Esophagus muscularis mucosa (tissue), 3 donors: Measurements from ENCODE around the gene CD79A.

Experiments
- CTCF ChIP-seq, 3 experiments: fragments of 200-600 bp in 2 of 3; fragments of 450-650 bp in 1 of 3; sonication (generic) in 2 of 3; IDR thresholded peaks; one replicate each; pipeline ENCODE4 v1.5.1; 2017 to 2019; ENCODE audit warnings: antibody characterized with exemption in 3 of 3, mild to moderate bottlenecking in 2 of 3, moderate library complexity in 1 of 3
- POLR2AphosphoS5 ChIP-seq, 2 donors: sonication (generic); formaldehyde crosslinking; IDR thresholded peaks; one replicate each; pipeline ENCODE4 v1.6.1; 2017; ENCODE audit warnings: antibody characterized with exemption in 2 of 2

DNA sequence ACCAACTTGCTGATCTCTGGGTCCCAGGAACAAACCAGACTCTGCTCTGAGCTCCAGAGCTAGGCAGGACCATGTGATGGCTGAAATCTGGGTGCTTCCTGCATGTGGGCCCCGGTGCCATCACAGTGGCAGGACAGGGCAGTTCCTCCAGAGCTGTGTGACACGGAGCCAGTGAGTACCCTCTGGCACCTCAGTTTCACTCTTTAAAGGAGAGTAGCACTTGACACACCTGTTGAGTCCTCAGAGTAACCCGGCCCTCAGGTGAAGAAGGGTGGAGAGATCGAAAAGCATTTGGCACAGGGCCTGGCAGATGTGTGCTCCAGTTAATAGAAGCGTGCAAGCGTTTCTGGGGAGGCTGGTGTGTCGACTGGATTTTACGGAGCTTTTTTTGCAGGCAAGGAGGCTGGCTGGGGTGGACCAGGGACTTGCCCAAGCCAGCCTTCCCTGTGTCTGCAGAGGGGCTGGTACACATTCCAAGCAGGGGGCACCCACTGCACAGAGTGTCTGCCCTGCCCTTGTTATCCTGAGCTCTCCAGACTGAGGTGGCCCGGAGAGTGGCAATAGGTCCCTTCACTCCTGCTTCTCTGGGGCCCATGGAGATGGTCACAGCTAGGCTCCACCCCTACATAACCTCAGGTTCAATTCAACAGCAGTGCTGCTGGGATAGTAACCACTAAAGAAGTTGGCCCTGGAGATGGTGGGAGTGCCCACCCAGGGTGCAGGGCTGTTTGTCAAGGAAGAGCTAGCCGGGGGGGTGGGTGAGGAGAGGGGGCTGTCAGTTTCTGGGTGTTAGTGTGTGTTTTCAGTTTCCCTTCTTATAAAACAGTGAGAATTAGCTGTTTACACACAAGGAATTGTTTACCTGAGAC is 8.7 kb upstream of the CD79A start:
- TF ChIP-seq CTCF (IDR thresholded peaks at IDR 0.05): no peak
- TF ChIP-seq POLR2AphosphoS5 (IDR thresholded peaks at IDR 0.05): no peak
